HG02678 (cell line): ENCODE data around the gene GRIA1.
"Not testable (repeated sequence)": the region's sequence is repeated elsewhere in the genome, so short reads cannot be mapped to it uniquely, and the experiment has no call there.

Experiments
- ATAC-seq: cut with Tn5 transposase; IDR thresholded peaks from one replicate; pipeline ENCODE4 v1.9.1; 2021; ENCODE audit warnings: mild to moderate bottlenecking, moderate library complexity; ENCODE audit not compliant: unreplicated experiment

The GRIA1 gene

DNA sequence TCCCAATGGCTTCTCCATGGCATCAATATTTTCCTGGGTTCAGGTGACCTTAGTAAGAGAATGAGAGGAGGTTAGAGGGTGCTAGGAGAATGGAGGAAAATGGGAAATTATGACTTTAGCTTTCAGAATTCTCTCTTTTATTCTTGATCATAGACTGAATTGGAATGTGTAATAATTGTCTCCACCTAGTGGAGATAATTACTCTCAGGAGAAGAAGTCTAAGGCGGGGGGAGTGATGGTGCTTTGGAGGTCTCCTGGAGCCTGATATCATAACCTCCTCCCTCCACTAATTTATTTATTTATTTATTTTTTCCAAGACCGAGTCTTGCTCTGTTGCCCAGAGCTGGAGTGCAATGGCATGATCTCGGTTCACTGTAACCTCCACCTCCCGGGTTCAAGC, 221.3 kb downstream of the GRIA1 start:
- ATAC-seq: no peak

GRCh38 chr5:153712946-153713345, 222.5 kb downstream of the GRIA1 start:
- no peak for ATAC-seq

DNA sequence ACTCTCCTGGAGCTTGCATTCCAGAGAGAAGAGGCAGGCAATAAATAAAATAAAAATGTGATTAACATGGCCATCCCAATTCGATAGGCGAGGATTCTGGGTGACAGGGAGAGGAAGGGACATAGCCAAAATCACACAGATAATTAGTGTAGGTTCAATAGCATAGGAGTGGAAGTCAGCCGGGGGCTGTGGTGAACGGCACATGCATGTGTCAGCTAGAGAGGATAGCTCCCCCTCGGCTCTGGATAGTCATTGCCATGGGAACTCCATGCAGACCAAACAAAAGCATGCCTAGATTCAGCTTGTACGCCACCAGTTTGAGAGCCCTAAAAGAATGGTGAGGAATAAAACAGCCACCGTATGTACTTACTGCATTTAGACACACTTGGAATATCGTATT, 223.5 kb downstream of the GRIA1 start:
- ATAC-seq: no peak

DNA sequence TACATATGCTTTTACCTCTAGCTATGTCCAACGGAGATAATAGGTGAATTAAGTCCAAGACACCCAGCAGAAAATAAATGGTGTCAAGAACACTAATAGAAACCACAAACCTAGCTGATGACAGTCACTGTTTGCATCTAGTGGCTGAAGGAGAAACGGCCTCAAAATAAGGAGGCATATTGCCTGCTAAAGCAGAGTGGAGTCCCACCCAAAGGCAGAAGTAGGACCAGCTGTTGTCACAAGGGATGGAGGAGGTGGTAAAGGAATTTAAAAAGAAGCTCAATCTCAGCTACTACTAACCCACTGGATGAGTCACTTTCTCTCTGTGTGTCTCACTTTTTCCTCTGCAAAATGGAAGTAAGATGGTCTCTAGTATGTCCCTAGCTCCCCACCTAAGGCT, 224.3 kb downstream of the GRIA1 start:
- ATAC-seq: no peak

GRCh38 chr5:153717287-153717686, 226.8 kb downstream of the GRIA1 start:
- no peak for ATAC-seq

DNA sequence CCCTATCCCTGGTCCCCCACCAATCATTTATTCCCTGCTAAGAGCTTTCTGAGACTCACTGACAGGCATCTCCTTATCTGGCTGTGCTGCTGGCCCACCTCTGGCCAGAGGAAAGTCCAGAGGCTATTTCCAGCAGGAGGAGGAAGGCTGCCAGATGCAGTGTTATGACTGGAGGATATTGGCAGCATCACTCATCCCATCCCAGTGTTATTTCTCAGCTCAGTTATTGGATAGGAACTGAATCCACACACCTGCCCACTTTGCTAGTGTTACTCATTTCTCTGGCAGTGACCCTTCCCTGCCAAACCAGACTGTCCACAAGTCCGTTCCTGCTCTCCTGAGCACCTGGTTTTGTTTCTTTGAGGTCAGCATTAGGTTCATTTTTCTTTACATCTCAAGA, 228.2 kb downstream of the GRIA1 start:
- no peak for ATAC-seq

DNA sequence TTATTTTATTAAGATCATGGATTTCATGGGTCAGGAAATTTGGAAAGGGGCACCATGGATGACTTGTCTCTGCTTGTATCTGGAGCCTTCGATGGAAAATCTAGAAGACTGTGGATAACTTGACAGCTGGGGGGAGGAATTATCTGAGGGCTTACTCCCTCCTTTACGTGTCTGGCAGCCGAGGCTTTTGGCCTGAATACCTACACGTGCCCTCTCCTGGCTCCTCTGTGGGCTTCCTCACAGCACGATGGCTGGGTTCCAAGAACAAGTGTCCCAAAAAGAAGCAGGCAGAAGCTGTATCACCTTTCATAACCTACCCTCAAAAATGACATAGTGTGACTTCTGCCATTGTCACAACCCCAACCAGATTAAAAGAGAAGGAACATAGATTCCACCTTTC, 228.9 kb downstream of the GRIA1 start:
- no peak for ATAC-seq

GRCh38 chr5:153723022-153723610, 232.6 kb downstream of the GRIA1 start:
- ATAC-seq: not testable (repeated sequence)

GRCh38 chr5:153742060-153742459, 251.6 kb downstream of the GRIA1 start:
- no peak for ATAC-seq

DNA sequence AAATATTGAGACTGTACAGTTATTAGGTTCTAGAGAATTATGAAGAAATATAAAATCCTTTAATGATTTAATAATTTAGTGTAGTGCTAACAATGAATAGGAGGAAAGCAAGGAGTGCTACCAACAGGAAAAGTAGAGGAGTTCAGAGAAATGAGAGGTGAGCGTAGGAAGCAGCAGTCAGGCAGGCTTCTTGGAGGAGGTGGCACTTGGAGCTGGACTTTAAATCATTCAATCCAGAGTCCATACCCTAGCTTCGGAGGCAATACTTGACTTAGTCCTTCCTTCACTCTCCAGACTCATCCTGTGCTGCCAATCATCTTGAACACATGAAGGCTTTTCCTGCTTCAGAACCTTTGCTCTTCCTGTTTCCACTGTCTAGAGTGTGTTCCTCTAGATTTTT, 254.3 kb downstream of the GRIA1 start:
- no peak for ATAC-seq

DNA sequence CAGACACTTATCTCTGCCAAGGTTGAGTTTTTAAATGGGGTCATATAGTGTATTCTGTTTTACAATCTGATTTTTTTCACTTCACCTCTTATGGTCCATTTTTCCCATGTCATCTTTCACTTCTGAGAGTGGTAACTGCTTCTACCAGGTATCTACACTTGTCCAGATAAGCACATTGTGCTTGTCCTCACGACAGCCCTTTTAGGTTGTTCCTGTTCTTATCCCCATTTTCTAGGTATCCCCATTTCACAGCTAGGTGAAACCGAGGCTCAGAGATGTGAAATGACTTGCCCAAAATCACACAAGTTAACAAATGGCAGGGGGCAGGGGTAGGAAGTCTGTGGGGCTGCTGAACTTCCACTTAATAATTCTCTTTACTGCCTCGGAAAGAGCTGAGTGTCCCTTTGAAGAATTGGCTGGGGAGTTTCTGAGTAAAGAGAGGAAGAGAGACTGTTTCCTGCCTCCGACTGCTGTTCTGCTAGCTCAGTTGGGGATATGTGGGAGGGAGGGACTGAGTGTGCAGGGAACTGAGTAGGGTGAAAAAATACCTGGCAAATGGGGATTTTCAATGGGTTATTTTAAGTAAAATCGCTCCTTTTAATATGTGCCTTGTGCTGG, 255.4 kb downstream of the GRIA1 start:
- no peak for ATAC-seq

DNA sequence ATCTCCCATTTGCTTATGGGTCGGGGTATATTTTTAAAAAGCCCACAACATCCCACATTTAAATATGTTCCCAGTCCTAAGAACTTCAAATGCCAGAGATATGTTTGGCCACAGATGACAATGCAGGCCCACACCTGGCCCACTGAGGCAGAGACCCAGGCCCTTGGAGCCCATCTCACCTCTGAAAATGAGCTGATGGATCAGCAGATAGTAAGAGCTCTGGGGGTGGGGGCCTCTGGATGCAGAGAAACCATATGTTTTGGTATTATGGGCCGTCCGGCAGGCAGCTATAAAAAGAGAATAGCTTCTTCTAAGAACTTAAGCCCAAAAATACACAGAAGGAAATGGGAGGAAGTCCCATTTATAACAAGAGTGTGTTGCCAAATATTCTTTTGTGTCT, 256.0 kb downstream of the GRIA1 start:
- no peak for ATAC-seq

GRCh38 chr5:153748823-153749222, 258.4 kb downstream of the GRIA1 start:
- no peak for ATAC-seq

GRCh38 chr5:153749960-153750359, 259.5 kb downstream of the GRIA1 start:
- no peak for ATAC-seq

GRCh38 chr5:153751251-153751650, 260.8 kb downstream of the GRIA1 start:
- no peak for ATAC-seq

DNA sequence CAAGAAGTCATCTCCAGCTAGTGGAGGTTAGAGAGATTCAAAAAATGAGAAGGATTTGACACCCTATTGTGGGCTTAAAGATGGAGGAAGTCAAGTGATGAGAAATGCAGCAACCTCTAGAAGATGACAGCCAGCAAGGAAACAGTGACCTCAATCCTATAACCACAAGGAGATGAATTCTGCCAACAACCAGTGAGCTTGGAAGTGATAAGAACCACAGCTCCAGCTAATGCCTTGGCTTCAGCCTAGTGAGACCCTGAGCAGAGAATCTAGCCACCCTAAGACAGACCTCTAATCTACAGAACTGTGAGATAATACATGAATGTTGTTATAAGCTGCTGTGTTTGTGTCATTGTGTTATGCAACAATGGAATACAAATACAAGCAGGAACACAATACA, 262.4 kb downstream of the GRIA1 start:
- no peak for ATAC-seq

DNA sequence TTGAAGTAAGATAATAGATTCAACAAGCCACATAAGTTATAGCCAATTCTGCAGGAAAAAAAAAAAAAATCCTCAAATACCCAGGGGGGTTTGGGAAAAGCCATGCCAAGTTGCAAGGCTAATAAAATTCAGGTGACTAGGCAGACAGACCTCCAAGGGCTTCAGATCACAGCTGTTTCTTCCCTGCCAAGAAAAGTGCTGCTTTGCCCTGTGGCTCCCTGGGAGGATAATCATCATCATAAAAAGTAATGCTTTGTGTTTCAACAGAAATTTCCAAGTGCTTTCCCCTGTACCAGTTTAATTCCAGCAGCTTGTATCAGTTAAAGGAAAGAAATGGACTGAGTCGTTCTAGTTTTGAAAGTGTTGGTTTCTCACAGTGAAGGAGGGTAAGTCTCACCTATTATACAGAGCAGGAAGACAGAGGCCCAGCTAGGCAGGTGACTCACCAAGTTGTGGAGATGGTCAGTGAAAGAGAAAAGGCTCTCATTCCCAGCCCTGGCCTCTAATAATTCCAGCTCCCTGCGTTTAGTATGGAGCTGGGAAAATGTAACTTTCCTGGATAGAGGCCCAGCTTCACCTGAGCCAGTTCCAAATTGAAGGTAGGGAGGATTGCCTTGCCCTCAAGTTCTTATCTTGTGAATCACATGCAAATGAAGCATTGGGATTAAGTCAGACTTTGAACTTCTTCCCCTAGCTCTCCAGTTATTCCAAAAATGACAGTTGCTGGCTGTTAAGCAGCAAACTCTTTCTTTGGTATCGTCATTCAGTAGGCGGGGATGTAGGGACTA, 263.4 kb downstream of the GRIA1 start:
- no peak for ATAC-seq

GRCh38 chr5:153755913-153756500, 265.5 kb downstream of the GRIA1 start:
- ATAC-seq: no peak

- no peak for ATAC-seq
Measured at GRCh38 chr5:153756540-153756939, 266.1 kb downstream of the GRIA1 start.

DNA sequence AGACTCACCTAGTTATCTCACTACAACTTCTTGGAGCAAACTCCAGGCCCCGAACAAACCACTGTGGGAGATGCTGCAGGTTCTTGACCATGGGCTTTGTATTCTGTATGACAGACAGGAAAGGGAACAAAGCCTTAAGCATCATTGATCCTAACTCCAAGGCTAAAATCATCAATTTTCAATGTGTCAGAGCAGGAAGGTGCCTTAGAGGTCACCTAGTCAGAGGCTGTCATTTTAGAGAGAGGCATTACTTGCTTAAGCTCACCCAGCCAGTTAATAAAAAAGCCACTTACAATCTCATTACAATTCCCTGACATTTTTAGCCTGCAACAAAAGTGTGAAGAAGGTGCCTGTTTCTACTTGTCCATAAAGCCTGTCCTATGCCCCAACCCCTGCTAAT, 275.5 kb downstream of the GRIA1 start:
- no peak for ATAC-seq

- no peak for ATAC-seq
Measured at GRCh38 chr5:153767221-153768188, 277.0 kb downstream of the GRIA1 start.
